ENCODE results near the gene RNF168.

DNA sequence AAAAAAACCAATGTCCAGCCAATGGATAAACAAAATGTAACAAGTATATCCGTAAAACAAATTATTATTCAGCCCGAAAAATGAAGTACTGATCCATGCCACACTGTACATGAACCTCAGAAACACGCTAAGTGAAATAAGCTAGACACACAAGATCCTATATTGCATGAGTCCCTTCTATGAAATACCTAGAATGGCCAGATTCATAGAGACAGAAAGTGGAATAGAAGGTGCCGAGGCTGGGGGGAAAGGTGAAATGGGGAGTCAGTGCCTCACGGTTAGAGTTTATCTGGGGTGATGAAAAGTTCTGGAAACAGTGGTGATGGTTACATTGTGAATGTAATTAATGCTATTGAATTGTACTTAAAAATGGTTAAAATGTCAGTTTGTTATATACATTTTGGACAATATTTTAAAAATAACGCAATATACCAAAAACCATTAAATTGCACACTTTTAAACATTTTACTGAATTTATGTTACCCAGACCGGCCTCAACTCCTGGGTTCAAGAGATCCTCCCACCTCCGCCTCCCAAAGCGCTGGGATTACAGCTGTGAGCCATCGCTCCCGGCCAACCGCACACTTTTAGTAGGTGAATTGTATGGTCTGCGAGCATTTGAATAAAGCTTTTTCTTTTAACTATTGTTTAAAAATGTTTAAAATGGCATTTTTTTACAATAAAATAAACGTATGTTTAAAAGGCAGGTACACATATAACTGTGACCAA, 2.1 kb downstream of the RNF168 start:
- TF ChIP-seq POLR2A (IDR thresholded peaks at IDR 0.05), result no peak
- TF ChIP-seq, protein P1, sequence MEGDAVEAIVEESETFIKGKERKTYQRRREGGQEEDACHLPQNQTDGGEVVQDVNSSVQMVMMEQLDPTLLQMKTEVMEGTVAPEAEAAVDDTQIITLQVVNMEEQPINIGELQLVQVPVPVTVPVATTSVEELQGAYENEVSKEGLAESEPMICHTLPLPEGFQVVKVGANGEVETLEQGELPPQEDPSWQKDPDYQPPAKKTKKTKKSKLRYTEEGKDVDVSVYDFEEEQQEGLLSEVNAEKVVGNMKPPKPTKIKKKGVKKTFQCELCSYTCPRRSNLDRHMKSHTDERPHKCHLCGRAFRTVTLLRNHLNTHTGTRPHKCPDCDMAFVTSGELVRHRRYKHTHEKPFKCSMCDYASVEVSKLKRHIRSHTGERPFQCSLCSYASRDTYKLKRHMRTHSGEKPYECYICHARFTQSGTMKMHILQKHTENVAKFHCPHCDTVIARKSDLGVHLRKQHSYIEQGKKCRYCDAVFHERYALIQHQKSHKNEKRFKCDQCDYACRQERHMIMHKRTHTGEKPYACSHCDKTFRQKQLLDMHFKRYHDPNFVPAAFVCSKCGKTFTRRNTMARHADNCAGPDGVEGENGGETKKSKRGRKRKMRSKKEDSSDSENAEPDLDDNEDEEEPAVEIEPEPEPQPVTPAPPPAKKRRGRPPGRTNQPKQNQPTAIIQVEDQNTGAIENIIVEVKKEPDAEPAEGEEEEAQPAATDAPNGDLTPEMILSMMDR (IDR thresholded peaks at IDR 0.05), result no peak
